OCI-LY7 (cell line): Measurements from ENCODE around the gene FAM151A. TPM values are rescaled to one million over a fixed set of nuclear protein-coding genes. Genes with fewer than 3 reads are reported as not detected.

ENCODE experiments used
- BruUV-seq: library from RNA; stranded (reverse); fragments of 400-500 nt; replicated peaks from 2 replicates; lab custom pipeline; 2021; lab: Mats Ljungman, UMichigan
- CTCF ChIA-PET: fragments of 300-600 bp; sonication (Branson Sonifier 250); formaldehyde crosslinking; loops from one replicate; lab custom pipeline; 2022; ENCODE audit warnings: antibody characterized with exemption; ENCODE audit not compliant: unreplicated experiment; lab: Charles Lee
- POLR2A ChIA-PET: fragments of 300-600 bp; sonication (Branson Sonifier 250); formaldehyde crosslinking; loops from one replicate; lab custom pipeline; 2022; ENCODE audit warnings: antibody characterized with exemption; lab: Charles Lee
- DNase-seq: peaks from one replicate; pipeline ENCODE4 v3.0.0-alpha.2; 2015; ENCODE audit warnings: low spot score
- H2AFZ ChIP-seq: fragments of 200-600 bp; sonication (generic), shearing (Covaris generic); 2 replicates; pipeline ENCODE4 v1.6.1; 2014; ENCODE audit warnings: mild to moderate bottlenecking, antibody characterized with exemption, low read length, moderate library complexity
- H3K27ac ChIP-seq: fragments of 200-600 bp; sonication (generic); 2 replicates; pipeline ENCODE4 v1.5.1; 2014; ENCODE audit warnings: mixed run types, low read depth, mild to moderate bottlenecking, moderate library complexity, low read length, inconsistent platforms; ENCODE audit not compliant: poor library complexity, severe bottlenecking
- H3K36me3 ChIP-seq: fragments of 200-600 bp; sonication (generic); 2 replicates; pipeline ENCODE4 v1.6.1; 2014; ENCODE audit warnings: mild to moderate bottlenecking, antibody characterized with exemption, low read length, moderate library complexity, mixed read lengths; ENCODE audit not compliant: insufficient read depth
- H3K4me1 ChIP-seq: fragments of 200-600 bp; sonication (generic); 2 replicates; pipeline ENCODE4 v1.5.1; 2014; ENCODE audit warnings: mild to moderate bottlenecking, low read length; ENCODE audit not compliant: insufficient read depth, poor library complexity, severe bottlenecking
- H3K4me2 ChIP-seq: fragments of 200-600 bp; sonication (generic); 2 replicates; pipeline ENCODE4 v1.6.1; 2014; ENCODE audit warnings: mild to moderate bottlenecking, low read length
- H3K4me3 ChIP-seq: fragments of 200-600 bp; sonication (generic); 2 replicates; pipeline ENCODE4 v1.5.1; 2014; ENCODE audit warnings: mild to moderate bottlenecking, low read depth, low read length; ENCODE audit not compliant: poor library complexity, severe bottlenecking
- H3K79me2 ChIP-seq: fragments of 200-600 bp; sonication (generic); 2 replicates; pipeline ENCODE4 v1.6.1; 2016; ENCODE audit warnings: low read depth, mild to moderate bottlenecking, low read length, moderate library complexity, mixed read lengths; ENCODE audit not compliant: insufficient read depth
- H3K9me2 ChIP-seq: fragments of 200-600 bp; sonication (generic); 2 replicates; pipeline ENCODE4 v1.6.1; 2016; ENCODE audit warnings: mild to moderate bottlenecking, low read length, mixed read lengths; ENCODE audit not compliant: insufficient read depth
- H3K9me3 ChIP-seq: fragments of 200-600 bp; sonication (generic); 2 replicates; pipeline ENCODE4 v1.6.1; 2014; ENCODE audit warnings: mild to moderate bottlenecking, mixed run types, low read length, mixed read lengths
- H4K20me1 ChIP-seq: fragments of 200-600 bp; sonication (generic); 2 replicates; pipeline ENCODE4 v1.6.1; 2014; ENCODE audit warnings: mild to moderate bottlenecking, antibody characterized with exemption, low read length, moderate library complexity, mixed read lengths; ENCODE audit not compliant: insufficient read depth
- CTCF ChIP-seq: fragments of 200-600 bp; sonication (generic); conservative IDR thresholded peaks from 2 replicates; pipeline ENCODE4 v1.5.1; 2014; ENCODE audit warnings: mild to moderate bottlenecking, antibody characterized with exemption, low read length, moderate library complexity, mixed read lengths
- EZH2phosphoT487 ChIP-seq: fragments of 200-600 bp; sonication (generic); IDR thresholded peaks from 2 replicates; pipeline ENCODE4 v1.6.1; 2018; ENCODE audit warnings: low read depth, borderline replicate concordance, mild to moderate bottlenecking, mixed run types, antibody characterized with exemption, low read length, moderate library complexity, mixed read lengths
- intact Hi-C: fragments of 100-400 bp; cut with micrococcal nuclease; formaldehyde crosslinking; loops from one replicate; pipeline ENCODE4 v1.10.0; 2022; ENCODE audit not compliant: unreplicated experiment
- total RNA-seq, 2 experiments: library from RNA; depleted of rRNA in 1 of 2; stranded (reverse); fragments of >200 nt in 1 of 2; shearing (Covaris generic) in 1 of 2; gene quantifications; 2 replicates each; pipeline ENCODE4 v1.2.3, GENCODE V29; 2014 to 2022

The FAM151A gene
- total RNA-seq, 2 experiments from 2014 or later = not detected

- intact Hi-C loops = no loop called here
- no peaks in the 10 kb centered on the region for H3K79me2 ChIP-seq
- no peaks in the 10 kb centered on the region for H3K9me3 ChIP-seq
- no peak overlapping the region for H3K27ac ChIP-seq
- ChIA-PET CTCF (no interaction called here), POLR2A (no interaction called here)
- H3K4me2 ChIP-seq = no peak overlapping the region
- peaks cover 9% of the 10 kb centered on the region for H3K4me1 ChIP-seq
- BruUV-seq = no TSS peak
- no peaks in the 10 kb centered on the region for H3K9me2 ChIP-seq
- no peak overlapping the region for H2AFZ ChIP-seq
- H3K36me3 ChIP-seq = no peaks in the 10 kb centered on the region
- H3K4me3 ChIP-seq = no peak overlapping the region
- TF ChIP-seq EZH2phosphoT487 = no peak
- TF ChIP-seq CTCF = no peak
- H4K20me1 ChIP-seq = no peaks in the 10 kb centered on the region
- DNase-seq = no peak
These were observed 47.6 kb downstream of the FAM151A start for GRCh38 chr1:54575605-54576290.

GRCh38 chr1:54575161-54575560, 48.2 kb downstream of the FAM151A start:
- TF ChIP-seq CTCF = no peak
- no peak for TF ChIP-seq EZH2phosphoT487
- no peak overlapping the region for H3K4me3 ChIP-seq
- no peaks in the 10 kb centered on the region for H3K9me3 ChIP-seq
- no peak overlapping the region for H3K4me2 ChIP-seq
- ChIA-PET CTCF (no interaction called here), POLR2A (no interaction called here)
- peaks cover 9% of the 10 kb centered on the region for H3K4me1 ChIP-seq
- H3K36me3 ChIP-seq = no peaks in the 10 kb centered on the region
- no peak for DNase-seq
- no peaks in the 10 kb centered on the region for H3K9me2 ChIP-seq
- intact Hi-C loops = no loop called here
- H3K27ac ChIP-seq = no peak overlapping the region
- H3K79me2 ChIP-seq = no peaks in the 10 kb centered on the region
- no TSS peak for BruUV-seq
- H2AFZ ChIP-seq = no peak overlapping the region
- H4K20me1 ChIP-seq = no peaks in the 10 kb centered on the region

GRCh38 chr1:54574158-54574778, 49.1 kb downstream of the FAM151A start:
- H3K9me3 ChIP-seq = no peaks in the 10 kb centered on the region
- no peak for TF ChIP-seq CTCF
- no peak for TF ChIP-seq EZH2phosphoT487
- ChIA-PET CTCF (no interaction called here), POLR2A (no interaction called here)
- no peak for DNase-seq
- no peak overlapping the region for H2AFZ ChIP-seq
- intact Hi-C loops = no loop called here
- no peak overlapping the region for H3K4me2 ChIP-seq
- no peaks in the 10 kb centered on the region for H3K9me2 ChIP-seq
- no peak overlapping the region for H3K4me3 ChIP-seq
- H4K20me1 ChIP-seq = no peaks in the 10 kb centered on the region
- H3K27ac ChIP-seq = no peak overlapping the region
- no TSS peak for BruUV-seq
- no peaks in the 10 kb centered on the region for H3K36me3 ChIP-seq
- H3K4me1 ChIP-seq = peaks cover 9% of the 10 kb centered on the region
- no peaks in the 10 kb centered on the region for H3K79me2 ChIP-seq
